Measurements from ENCODE around the gene RPIA.
A peak's percentile ranks its signal among the peaks of the same experiment; 100 is the strongest.

RPIA gene

GRCh38 chr2:88666576-88666975 is 24.9 kb upstream of the RPIA start:
- no peak overlapping the region for H3K27ac ChIP-seq
- no peaks in the 10 kb centered on the region for H3K36me3 ChIP-seq
- no peaks in the 10 kb centered on the region for H3K9me3 ChIP-seq
- H3K27me3 ChIP-seq: no peaks in the 10 kb centered on the region
- no peak overlapping the region for H3K4me3 ChIP-seq (ENCODE audit: low read depth in 1 of 2, low read length in 1 of 2)
- no peaks in the 10 kb centered on the region for H3K4me1 ChIP-seq (ENCODE audit: control insufficient read depth in 1 of 2, insufficient read depth in 1 of 2, low read depth in 1 of 2, low read length in 1 of 2)
- TF ChIP-seq CTCF (IDR thresholded peaks at IDR 0.05): no peak

GRCh38 chr2:88667219-88667618 is 24.3 kb upstream of the RPIA start:
- no peak for TF ChIP-seq CTCF (IDR thresholded peaks at IDR 0.05)
- H3K9me3 ChIP-seq: no peaks in the 10 kb centered on the region
- no peaks in the 10 kb centered on the region for H3K4me1 ChIP-seq (ENCODE audit: control insufficient read depth in 1 of 2, insufficient read depth in 1 of 2, low read depth in 1 of 2, low read length in 1 of 2)
- H3K27me3 ChIP-seq: no peaks in the 10 kb centered on the region
- H3K27ac ChIP-seq: no peak overlapping the region
- H3K36me3 ChIP-seq: no peaks in the 10 kb centered on the region
- no peak overlapping the region for H3K4me3 ChIP-seq (ENCODE audit: low read depth in 1 of 2, low read length in 1 of 2)

DNA sequence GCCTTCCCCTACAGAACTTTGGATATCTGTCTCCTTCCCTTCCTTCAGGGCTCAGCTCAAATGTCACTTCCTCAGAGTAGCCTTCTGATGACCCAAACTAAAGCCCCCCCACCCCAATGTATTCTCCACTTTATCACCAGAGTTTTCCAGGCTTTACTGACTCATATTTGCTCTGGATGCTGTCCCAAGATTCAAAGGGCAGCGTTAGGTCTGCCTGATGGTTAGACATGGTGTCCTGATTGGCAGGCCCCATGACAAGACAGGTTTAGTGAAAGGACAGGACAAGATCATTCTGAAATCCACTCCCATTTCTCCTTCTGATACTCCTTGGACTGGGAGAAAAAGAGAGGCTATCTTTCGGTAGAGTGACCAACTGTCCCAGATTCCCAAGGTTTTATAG is 22.6 kb upstream of the RPIA start:
- Histone ChIP-seq H3K9me3 (no peaks in the 10 kb centered on the region), H3K4me3 (ENCODE audit: low read depth in 1 of 2, low read length in 1 of 2) (no peak overlapping the region), H3K27me3 (no peaks in the 10 kb centered on the region), H3K4me1 (ENCODE audit: control insufficient read depth in 1 of 2, insufficient read depth in 1 of 2, low read depth in 1 of 2, low read length in 1 of 2) (no peaks in the 10 kb centered on the region), H3K36me3 (no peaks in the 10 kb centered on the region), H3K27ac (no peak overlapping the region)
- no peak for TF ChIP-seq CTCF (IDR thresholded peaks at IDR 0.05)

DNA sequence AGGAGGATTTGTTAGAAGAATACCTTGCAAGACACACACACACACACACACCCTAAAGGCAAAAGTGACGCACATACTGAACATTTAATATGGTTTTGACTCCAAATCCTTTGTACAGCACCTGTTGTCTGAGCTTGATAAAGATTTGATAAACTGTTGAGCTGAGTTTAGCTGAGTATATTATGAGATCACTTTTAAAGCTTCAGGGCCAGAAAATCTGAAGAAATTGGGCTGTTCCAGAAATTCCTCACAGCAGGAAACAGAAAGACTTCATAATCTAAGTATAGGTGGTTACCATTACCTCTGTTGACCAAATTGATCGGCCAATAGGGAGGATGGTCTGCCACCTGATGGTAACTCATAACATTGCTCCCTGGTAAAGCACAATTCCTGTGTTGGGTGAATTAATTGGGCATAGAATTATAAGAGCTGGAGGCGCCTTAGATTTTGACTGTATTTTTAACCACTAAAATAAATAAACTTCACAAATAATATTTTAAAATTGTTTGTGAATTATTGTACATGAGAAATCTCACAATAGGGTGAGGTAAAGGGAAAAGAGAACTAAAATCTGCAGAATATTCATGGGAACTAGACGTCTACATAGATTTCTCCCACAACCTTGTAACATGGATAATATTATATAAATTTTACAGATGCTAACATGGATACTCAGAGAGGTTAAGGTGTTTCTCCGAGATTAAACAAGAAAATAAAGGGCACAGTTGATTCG is 21.8 kb upstream of the RPIA start:
- no peaks in the 10 kb centered on the region for H3K9me3 ChIP-seq
- H3K4me1 ChIP-seq (ENCODE audit: control insufficient read depth in 1 of 2, insufficient read depth in 1 of 2, low read depth in 1 of 2, low read length in 1 of 2): no peaks in the 10 kb centered on the region
- no peak overlapping the region for H3K27ac ChIP-seq
- H3K27me3 ChIP-seq: no peaks in the 10 kb centered on the region
- no peaks in the 10 kb centered on the region for H3K36me3 ChIP-seq
- no peak for TF ChIP-seq CTCF (IDR thresholded peaks at IDR 0.05)
- H3K4me3 ChIP-seq (ENCODE audit: low read depth in 1 of 2, low read length in 1 of 2): no peak overlapping the region

- no peaks in the 10 kb centered on the region for H3K36me3 ChIP-seq
- no peaks in the 10 kb centered on the region for H3K9me3 ChIP-seq
- H3K4me3 ChIP-seq (ENCODE audit: low read depth in 1 of 2, low read length in 1 of 2): no peak overlapping the region
- TF ChIP-seq CTCF (IDR thresholded peaks at IDR 0.05): peak; percentile 75
- H3K27ac ChIP-seq: no peak overlapping the region
- H3K4me1 ChIP-seq (ENCODE audit: control insufficient read depth in 1 of 2, insufficient read depth in 1 of 2, low read depth in 1 of 2, low read length in 1 of 2): no peaks in the 10 kb centered on the region
- H3K27me3 ChIP-seq: no peaks in the 10 kb centered on the region
Observed at GRCh38 chr2:88671786-88672427, 19.6 kb upstream of the RPIA start.
